ENCODE data around the gene PEX7. TPM values are rescaled to one million over a fixed set of nuclear protein-coding genes. Genes with fewer than 3 reads are reported as not detected.

PEX7 gene
- total and polyA plus RNA-seq, 10 of the 15 experiments (the other 5 are each of a cell fraction or from before 2014, with no cell fraction given) = 0.58 to 12.4 (median 8.8) TPM

- BruUV-seq (replicated peaks) = no TSS peak
- H3K27me3 ChIP-seq (replicated peaks in 1 of 2; ENCODE audit: control insufficient read depth in 2 of 2, insufficient read depth in 2 of 2, low read length in 1 of 2) = no peaks in the 10 kb centered on the region
- ChIA-PET CTCF (interaction anchor here (0.9 to 1.6 kb wide), 4 partner anchors 8 to 244 kb away, joined by 3 to 4 read pairs (median 3); no protein-coding TSS in a partner anchor), SMC1A (ENCODE audit: uncharacterized antibody, unreplicated experiment) (interaction anchor here (3.2 kb wide), 1 partner anchor 15 kb away, joined by 8 read pairs; no protein-coding TSS in a partner anchor), POLR2A (no interaction called here), RAD21 (ENCODE audit: unreplicated experiment) (no interaction called here)
- no peaks in the 10 kb centered on the region for H3K79me2 ChIP-seq (ENCODE audit: control insufficient read depth, insufficient read depth, low read length)
- 0% methylated on average over 1 of the region's 1 CpG for WGBS (ENCODE audit: insufficient coverage, insufficient replicate concordance, low lambda C conversion rate, missing lambda C conversion rate)
- no peak for ATAC-seq
- DNase-seq (ENCODE audit: low read depth, low spot score) = no peak
- TF ChIP-seq SPI1 (IDR thresholded peaks at IDR 0.05; ENCODE audit: borderline replicate concordance, insufficient read depth, low read depth, low read length) (no peak), ZBTB11 (CRISPR knock-in tag; IDR thresholded peaks at IDR 0.05) (no peak), POLR2AphosphoS5 (IDR thresholded peaks at IDR 0.05; ENCODE audit: low read length) (no peak), GABPA (IDR thresholded peaks at IDR 0.05; ENCODE audit: low read depth) (no peak)
- H2AFZ ChIP-seq (ENCODE audit: control insufficient read depth, low read depth, low read length) = no peak overlapping the region
- H4K20me1 ChIP-seq (ENCODE audit: control insufficient read depth, insufficient read depth) = no peaks in the 10 kb centered on the region
- no peak for FAIRE-seq
- H3K9ac ChIP-seq (ENCODE audit: control insufficient read depth, insufficient read depth, low read length) = no peak overlapping the region
- no peak overlapping the region for H3K27ac ChIP-seq (ENCODE audit: control insufficient read depth, insufficient read depth)
- no peak overlapping the region for H3K4me2 ChIP-seq (ENCODE audit: control insufficient read depth, insufficient read depth)
- intact Hi-C loops (cut with micrococcal nuclease; ENCODE audit: unreplicated experiment) (no loop called here), in situ Hi-C loops (cut with MboI) (no loop called here)
- H3K4me3 ChIP-seq = no peak overlapping the region
- H3K36me3 ChIP-seq (ENCODE audit: control insufficient read depth in 2 of 2, insufficient read depth in 2 of 2, low read length in 1 of 2) = no peaks in the 10 kb centered on the region
- H3K9me3 ChIP-seq (replicated peaks; ENCODE audit: control insufficient read depth, insufficient read depth, low read length) = no peaks in the 10 kb centered on the region
- peaks cover 3% of the 10 kb centered on the region; the same call in 1 of the 2 replicates for H3K4me1 ChIP-seq (ENCODE audit: control insufficient read depth, insufficient read depth, low read length)
These were observed 65.6 kb downstream of the PEX7 start for GRCh38 chr6:136887953-136888352.
